GM06990 (cell line): ENCODE measurements around the gene NFAT5.

ENCODE experiments used
- DNase-seq: peaks from one replicate; pipeline ENCODE4 v3.0.0-alpha.2; 2011; ENCODE audit not compliant: insufficient read length; ENCODE audit errors: extremely low read depth
- H3K27me3 ChIP-seq: replicated peaks from 2 replicates; pipeline ENCODE4 v1.6.0; 2011; ENCODE audit warnings: low read length; ENCODE audit not compliant: control insufficient read depth, insufficient read depth
- H3K36me3 ChIP-seq: 2 replicates; pipeline ENCODE4 v1.5.1; 2011; ENCODE audit warnings: low read length; ENCODE audit not compliant: control insufficient read depth, insufficient read depth
- H3K4me3 ChIP-seq: replicated peaks from 2 replicates; pipeline ENCODE4 v1.5.1; 2011; ENCODE audit warnings: low read depth, mild to moderate bottlenecking, control low read depth, low read length
- CTCF ChIP-seq: IDR thresholded peaks from 2 replicates; pipeline ENCODE4 v1.5.1; 2011; ENCODE audit warnings: low read length, control low read depth, mild to moderate bottlenecking, inconsistent platforms; ENCODE audit not compliant: insufficient read depth, poor library complexity, severe bottlenecking

The NFAT5 gene

DNA sequence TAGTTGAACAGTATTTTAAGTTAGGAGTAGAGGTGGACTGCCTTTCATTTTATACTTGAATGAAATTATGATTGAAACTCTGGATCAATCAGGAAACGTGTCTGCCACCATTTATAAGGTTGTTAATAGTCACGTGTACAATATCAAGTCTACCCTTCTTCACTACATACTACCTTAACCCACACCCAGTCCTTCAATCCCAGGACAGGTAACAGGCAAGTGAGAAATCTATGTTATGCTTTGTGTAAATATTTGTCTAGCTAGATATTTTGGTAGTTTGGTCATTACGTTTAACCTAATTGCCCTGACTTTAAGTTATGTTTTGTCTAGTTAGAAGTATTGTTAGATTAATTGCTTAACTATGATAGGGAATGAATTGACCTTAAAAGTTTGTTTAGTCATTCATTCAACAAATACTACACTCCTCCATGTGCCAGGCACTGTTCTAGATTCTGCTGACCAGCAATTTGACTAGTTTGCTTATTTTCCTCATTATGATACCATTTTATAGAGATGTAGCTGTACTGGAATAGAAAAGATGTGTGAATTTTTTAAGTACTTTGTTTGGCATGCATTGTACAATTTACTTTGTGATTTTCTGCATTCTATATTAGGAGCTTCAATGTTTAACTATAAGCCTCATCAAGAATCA lies 88.6 kb downstream of the NFAT5 start:
- no peak for DNase-seq
- H3K36me3 ChIP-seq, result peaks cover 8% of the 10 kb centered on the region
- H3K4me3 ChIP-seq, result no peak overlapping the region
- H3K27me3 ChIP-seq, result no peaks in the 10 kb centered on the region
- no peak for TF ChIP-seq CTCF

DNA sequence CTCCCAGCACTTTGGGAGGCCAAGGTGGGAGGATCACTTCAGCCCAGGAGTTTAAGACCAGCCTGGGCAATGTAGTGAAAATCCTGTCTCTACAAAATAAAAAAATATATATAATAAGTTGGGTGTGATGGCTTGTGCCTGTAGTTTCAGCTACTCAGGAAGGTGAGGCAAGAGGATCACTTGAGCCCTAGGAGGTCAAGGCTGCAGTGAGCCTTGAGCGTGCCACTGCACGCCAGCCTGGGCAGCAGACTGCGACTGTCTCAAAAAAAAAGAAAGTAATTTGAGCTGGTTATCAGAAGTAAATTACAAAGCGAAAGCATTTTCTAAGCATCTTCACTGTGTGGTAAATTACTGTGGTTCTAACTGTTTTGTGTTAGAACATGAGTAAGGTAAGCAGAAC lies 94.4 kb downstream of the NFAT5 start:
- Histone ChIP-seq H3K27me3 (no peaks in the 10 kb centered on the region), H3K36me3 (peaks cover 9% of the 10 kb centered on the region), H3K4me3 (no peak overlapping the region)
- TF ChIP-seq CTCF, result no peak
- no peak for DNase-seq

GRCh38 chr16:69662901-69663300 lies 97.1 kb downstream of the NFAT5 start:
- Histone ChIP-seq H3K4me3 (no peak overlapping the region), H3K27me3 (no peaks in the 10 kb centered on the region), H3K36me3 (peaks cover 6% of the 10 kb centered on the region)
- no peak for DNase-seq
- no peak for TF ChIP-seq CTCF

DNA sequence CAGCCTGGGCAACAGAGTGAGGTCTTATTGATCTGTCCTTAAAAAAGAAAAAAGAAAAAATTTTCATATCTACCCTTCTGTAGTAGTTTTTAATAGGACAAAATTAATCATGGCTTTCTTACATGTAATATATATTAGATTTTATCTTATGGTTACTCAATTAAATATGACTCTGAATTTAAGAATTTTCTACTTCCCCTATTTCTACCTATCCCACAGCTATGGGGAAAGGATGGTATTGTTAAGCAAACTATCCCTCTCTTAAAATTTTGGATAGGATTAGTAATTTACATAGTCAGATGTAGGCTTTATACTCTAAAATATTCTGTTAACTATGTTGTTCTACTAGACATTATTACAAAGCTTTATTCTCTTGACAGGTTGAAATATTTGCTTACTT lies 98.1 kb downstream of the NFAT5 start:
- Histone ChIP-seq H3K4me3 (no peak overlapping the region), H3K36me3 (peaks cover 2% of the 10 kb centered on the region), H3K27me3 (no peaks in the 10 kb centered on the region)
- TF ChIP-seq CTCF, result no peak
- DNase-seq, result no peak

- no peak for DNase-seq
- H3K36me3 ChIP-seq, result peaks cover 5% of the 10 kb centered on the region
- H3K27me3 ChIP-seq, result no peaks in the 10 kb centered on the region
- H3K4me3 ChIP-seq, result no peak overlapping the region
- TF ChIP-seq CTCF, result no peak
Measured at GRCh38 chr16:69669577-69669976, 103.8 kb downstream of the NFAT5 start.
